Erythroblast (primary cell): ENCODE results near the gene P2RY14.

Source experiments
- GATA1 ChIP-seq: IDR thresholded peaks from 2 replicates; pipeline ENCODE4 v1.6.1; 2011; ENCODE audit warnings: low read depth, mild to moderate bottlenecking, control low read depth, low read length, moderate library complexity
- POLR2A ChIP-seq: IDR thresholded peaks from 2 replicates; pipeline ENCODE4 v1.6.1; 2011; ENCODE audit warnings: mild to moderate bottlenecking, low read length

DNA sequence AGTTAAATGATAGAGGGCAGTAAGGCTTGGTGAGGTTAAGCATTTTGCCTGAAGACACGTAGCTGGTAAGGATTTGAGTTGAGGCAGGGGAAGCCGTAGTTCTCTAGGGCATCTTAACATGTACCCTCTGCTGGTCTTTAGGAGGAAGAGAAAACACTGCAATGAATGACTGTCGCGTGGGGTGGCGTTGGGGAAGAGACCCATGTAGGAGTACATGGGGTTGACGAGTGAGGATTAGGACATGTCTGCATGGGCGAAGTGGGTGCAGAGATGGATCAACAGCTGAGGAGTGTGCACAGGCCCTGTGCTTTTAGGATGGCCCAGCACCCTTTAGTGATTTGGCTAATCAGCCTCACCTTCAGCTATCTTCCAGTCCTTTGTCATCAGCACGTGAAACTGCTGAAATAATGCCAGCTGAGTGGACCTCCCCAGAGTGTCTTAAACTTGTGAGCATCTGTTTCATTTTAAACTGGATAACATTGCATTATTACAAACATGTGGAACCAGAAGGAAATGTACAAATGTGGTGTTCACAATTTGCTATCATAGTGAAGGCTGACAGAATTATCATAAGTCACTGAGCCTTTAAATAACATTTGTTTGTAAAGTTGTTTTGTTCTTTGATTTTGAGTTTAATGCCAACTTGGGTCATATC is 15.3 kb downstream of the P2RY14 start:
- TF ChIP-seq POLR2A (no peak), GATA1 (no peak)
